GM21529 (cell line): ENCODE measurements around the gene ADAM17.

Experiments used
- ATAC-seq: cut with Tn5 transposase; IDR thresholded peaks from one replicate; pipeline ENCODE4 v1.9.1; 2021; ENCODE audit not compliant: unreplicated experiment

ADAM17 gene

GRCh38 chr2:9474361-9475057 is 81.1 kb downstream of the ADAM17 start, which contains the start of gene IAH1:
IAH1 (plus strand) TSS chr2:9474551; CDS start chr2:9474567, 16 bp downstream.
- ATAC-seq, result peak; percentile 72

- peak; percentile 24 for ATAC-seq
These were observed 81.7 kb downstream of the ADAM17 start for GRCh38 chr2:9473985-9474360.

GRCh38 chr2:9473308-9473984 is 82.2 kb downstream of the ADAM17 start:
- ATAC-seq, result no peak

- no peak for ATAC-seq
These were observed 83.1 kb downstream of the ADAM17 start for GRCh38 chr2:9472511-9472910.

GRCh38 chr2:9471206-9471605 is 84.4 kb downstream of the ADAM17 start:
- ATAC-seq, result no peak

- ATAC-seq, result no peak
These were observed 87.9 kb downstream of the ADAM17 start for GRCh38 chr2:9467687-9468086.

- no peak for ATAC-seq
These were observed 89.4 kb downstream of the ADAM17 start for GRCh38 chr2:9466147-9466683.

GRCh38 chr2:9465170-9465569 is 90.5 kb downstream of the ADAM17 start:
- ATAC-seq, result no peak

- no peak for ATAC-seq
These were observed 92.0 kb downstream of the ADAM17 start for GRCh38 chr2:9463698-9464034.

GRCh38 chr2:9462886-9463697 is 92.5 kb downstream of the ADAM17 start:
- no peak for ATAC-seq

- no peak for ATAC-seq
These were observed 93.3 kb downstream of the ADAM17 start for GRCh38 chr2:9462313-9462712.

- no peak for ATAC-seq
These were observed 94.6 kb downstream of the ADAM17 start for GRCh38 chr2:9461079-9461478.

GRCh38 chr2:9460441-9461017 is 95.1 kb downstream of the ADAM17 start:
- ATAC-seq, result no peak

GRCh38 chr2:9451231-9451630 is 104.4 kb downstream of the ADAM17 start:
- no peak for ATAC-seq

- no peak for ATAC-seq
These were observed 110.5 kb downstream of the ADAM17 start for GRCh38 chr2:9445089-9445488.

GRCh38 chr2:9443526-9443925 is 112.1 kb downstream of the ADAM17 start:
- ATAC-seq, result no peak

GRCh38 chr2:9441556-9441955 is 114.1 kb downstream of the ADAM17 start:
- ATAC-seq, result no peak

- ATAC-seq, result no peak
These were observed 115.4 kb downstream of the ADAM17 start for GRCh38 chr2:9440058-9440727.

- no peak for ATAC-seq
These were observed 116.1 kb downstream of the ADAM17 start for GRCh38 chr2:9439536-9439935.
